ENCODE measurements around the gene TRABD2B.

TRABD2B gene

GRCh38 chr1:47903723-47904122, 93.5 kb downstream of the TRABD2B start:
- no peak for DNase-seq

- no peak for DNase-seq
Measured at GRCh38 chr1:47901001-47901575, 96.1 kb downstream of the TRABD2B start.

DNA sequence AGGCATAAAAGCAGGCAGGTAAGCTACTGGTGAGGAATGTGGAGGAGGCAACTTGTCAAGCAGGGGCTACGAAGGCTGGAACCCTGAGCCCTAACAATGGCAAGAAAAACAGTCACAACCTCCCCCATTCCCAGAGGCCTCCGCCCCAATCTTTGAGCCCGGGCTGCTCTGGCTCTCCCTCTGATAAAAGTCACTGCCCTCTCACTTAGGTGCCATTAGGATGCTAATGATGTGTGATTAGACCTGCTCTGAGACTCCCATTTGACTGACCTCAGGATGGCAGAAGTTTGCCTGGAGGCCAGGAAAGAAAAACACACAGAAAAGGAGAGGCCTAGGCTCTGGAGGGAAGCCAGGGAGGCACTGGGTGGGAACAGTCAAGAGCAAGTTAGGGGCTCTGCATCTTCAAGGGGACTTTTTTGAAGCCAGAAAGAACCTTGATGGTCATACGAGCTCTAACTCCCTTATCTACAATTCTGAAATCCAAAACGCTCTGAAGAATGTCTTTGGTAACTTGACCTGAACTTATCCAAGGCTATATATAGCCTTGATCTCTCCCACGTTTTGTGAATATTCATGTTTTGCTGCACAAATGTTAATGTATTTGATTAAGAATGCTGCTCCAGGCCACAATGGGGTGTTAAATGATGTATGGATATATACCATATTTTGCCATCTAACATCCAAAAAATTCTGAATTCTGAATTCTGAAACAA, 98.9 kb downstream of the TRABD2B start:
- no peak for DNase-seq

DNA sequence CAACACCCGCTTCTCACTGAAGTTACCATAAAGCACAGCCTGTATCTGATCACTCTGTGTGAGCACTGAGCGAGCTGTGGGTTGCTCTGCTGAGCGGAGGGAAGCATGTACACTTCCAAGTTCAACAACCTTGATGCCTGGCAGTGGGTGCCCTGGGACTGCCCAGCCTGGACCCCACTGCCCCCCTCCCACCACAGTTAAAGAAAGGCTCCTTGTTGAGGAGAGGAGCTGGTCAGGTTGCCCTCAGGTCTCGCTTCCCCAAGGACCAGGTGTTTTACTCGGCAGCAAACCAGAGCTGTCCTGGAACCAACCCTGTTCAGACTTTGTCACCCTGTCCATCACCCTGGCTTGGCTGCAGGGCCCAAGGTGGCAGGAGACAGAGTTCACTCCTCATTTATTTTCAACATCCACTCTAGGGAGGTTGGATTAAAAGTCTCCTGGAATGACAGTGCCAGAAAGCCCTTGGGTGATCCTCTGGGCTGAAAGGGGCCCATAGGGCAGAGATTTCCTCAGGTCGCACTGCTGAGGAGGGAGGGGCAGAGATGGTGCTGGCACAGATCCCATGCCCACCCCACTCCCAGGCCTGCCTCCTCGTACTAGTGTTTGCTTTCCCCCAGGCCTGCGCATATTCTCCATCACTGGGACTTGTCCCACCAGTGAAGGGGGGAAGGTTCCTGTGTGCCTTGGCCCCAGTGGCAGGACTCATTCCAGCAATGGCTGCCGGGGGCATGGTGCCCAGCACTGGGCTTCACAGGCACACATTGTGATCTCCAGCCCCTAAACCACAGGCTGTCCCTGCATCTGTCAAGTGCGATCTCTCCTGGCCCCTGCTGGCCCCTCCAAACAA, 101.7 kb downstream of the TRABD2B start:
- DNase-seq: no peak

DNA sequence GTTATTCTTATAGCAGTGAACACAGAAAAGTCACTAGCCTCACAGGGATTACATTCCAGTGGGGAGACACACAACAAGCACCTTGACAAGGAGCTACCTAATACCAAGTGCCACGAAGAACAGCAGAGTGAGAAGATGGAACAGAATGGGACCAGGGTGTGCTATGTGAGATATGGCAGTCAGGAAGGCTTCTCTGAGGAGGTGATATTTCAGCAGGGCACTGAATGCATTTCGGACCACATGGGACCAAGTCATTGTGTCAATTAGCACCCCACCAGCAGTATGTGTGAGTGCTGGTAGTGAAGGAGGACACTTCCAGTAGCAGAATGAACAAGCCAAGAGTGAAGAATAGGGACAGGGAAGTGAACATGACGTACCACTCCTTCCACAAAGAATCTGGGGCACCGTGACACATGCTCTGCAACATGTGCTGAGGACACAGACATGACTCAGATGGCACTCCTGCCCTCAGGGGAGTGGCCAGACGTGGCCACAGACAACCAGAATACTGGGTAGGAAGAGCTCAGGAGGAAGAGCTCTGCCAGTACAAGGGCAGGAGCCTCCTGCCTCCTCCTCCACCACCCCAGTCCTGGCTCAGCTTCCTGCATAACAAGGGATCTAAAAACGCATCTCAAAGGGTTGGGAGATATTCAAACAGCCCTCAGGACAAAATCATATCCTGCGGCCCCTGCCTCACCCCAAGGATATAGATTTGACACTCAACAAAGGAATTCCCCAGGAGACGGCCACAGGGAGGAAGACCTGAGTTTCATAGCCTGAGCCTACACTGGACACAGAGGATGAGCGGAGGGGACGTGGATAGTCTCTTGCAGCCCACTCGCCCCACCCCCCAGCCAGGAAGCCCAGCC, 102.5 kb downstream of the TRABD2B start:
- no peak for DNase-seq

- DNase-seq: no peak
Measured at GRCh38 chr1:47893412-47893811, 103.8 kb downstream of the TRABD2B start.

DNA sequence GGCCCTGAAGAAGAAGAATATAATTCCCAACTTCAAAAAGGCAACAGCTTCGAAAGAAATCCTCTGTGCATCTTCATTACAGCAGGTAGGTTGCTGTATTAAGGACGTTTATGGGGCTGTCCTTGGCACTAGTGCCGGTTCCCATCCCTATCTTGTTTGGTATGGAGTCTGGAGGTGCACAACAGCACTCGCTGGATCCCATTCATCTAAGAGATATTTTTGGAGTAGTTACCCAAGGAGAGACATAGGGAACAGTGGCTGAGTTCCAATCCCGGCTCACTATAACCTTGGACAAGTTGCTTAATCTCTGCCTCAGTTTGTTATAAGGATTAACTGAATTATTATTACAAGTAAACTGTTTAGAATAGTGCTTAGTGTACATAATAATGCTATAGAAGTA, 106.4 kb downstream of the TRABD2B start:
- no peak for DNase-seq

DNA sequence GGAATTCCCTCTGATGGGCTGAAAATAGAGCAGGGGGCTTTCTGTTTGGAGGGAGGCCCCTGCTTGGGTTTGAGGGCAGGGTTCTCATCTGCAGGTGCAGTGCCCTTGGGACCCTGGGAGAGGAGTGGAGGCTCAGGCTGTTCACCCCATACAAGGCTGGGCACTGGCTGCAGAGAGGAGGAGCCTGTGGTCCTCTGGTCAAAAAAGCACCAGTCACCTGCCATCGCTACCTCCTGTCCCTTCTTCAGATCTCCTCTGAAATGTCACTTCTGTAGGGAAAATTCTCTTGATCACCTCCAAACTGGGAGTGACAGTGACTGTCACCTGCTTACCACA, 108.9 kb downstream of the TRABD2B start:
- DNase-seq: no peak

- no peak for DNase-seq
Measured at GRCh38 chr1:47887475-47888293, 109.5 kb downstream of the TRABD2B start.

GRCh38 chr1:47887060-47887459, 110.1 kb downstream of the TRABD2B start:
- no peak for DNase-seq

DNA sequence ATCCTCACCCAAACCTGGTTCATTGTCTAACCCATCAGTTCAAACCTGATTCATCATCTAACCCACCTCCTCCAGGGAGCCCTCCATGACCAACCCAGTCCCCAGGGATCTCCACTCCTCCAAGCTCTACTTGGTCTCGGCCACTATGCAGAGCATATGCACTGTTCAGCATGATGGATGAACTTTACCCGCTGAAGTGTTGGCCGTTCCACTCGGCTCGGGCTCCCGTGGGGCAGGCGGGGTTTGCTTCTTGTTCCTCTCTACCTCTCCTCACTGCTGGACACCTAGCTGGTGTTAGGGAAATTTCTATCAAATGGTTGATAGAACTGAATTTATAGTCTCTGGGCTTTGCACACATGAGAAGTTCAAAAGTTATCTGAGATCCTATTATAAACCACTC, 111.0 kb downstream of the TRABD2B start:
- no peak for DNase-seq

DNA sequence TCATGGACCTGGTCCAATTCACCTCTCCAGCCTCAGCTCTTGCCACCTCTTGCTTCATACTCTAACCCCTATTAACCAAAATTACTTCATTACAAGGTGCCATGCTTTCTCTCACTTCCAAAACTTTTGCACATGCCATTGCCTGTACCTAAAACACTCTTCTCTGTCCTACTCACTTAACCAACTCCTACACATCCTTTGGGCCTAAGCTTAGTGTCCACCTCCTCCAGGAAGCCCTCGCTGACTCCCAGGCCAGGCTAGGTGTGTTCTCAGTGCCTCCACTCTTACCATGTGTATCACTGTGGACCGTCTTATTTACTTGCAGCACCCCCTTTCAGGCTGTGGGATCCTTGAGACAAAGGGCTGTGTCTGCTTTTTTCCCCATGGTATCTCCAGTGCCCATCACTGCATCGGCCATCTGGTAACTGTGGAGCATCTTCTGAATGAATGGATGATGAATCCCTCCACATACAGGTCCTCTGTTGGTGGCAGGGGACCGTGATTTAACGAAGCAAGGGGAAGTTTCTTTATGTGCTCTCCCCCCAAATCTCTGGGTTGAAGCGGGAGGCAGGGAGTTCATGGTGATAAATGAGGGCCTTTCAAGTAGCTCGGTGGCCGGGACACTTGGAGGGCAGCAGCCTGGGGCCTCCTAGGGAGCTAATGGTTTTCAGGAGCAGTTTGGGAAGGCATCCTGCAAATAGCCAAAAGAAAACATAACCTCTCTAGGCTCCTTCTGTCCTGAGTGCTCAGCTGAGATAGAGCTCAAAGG, 111.9 kb downstream of the TRABD2B start:
- no peak for DNase-seq

DNA sequence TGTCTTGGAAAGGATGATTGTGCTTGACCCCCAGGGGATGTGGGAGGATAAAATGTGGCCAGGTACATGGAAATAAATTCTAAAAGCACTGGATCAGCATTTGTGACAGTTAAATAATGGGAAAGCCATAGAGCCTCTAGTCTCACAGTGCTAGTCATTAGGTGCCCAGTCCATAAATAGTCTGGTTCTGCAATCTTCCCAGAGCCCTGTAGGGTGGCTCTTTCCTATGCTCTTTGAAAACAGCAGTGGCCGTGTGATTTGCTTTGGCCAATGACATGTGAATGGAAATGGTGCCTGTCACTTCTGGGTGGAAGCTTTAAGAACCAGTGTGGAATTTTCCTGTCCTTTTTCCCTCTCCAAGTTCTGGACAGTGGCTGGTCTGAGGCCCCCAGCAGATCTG, 113.2 kb downstream of the TRABD2B start:
- DNase-seq: no peak

DNA sequence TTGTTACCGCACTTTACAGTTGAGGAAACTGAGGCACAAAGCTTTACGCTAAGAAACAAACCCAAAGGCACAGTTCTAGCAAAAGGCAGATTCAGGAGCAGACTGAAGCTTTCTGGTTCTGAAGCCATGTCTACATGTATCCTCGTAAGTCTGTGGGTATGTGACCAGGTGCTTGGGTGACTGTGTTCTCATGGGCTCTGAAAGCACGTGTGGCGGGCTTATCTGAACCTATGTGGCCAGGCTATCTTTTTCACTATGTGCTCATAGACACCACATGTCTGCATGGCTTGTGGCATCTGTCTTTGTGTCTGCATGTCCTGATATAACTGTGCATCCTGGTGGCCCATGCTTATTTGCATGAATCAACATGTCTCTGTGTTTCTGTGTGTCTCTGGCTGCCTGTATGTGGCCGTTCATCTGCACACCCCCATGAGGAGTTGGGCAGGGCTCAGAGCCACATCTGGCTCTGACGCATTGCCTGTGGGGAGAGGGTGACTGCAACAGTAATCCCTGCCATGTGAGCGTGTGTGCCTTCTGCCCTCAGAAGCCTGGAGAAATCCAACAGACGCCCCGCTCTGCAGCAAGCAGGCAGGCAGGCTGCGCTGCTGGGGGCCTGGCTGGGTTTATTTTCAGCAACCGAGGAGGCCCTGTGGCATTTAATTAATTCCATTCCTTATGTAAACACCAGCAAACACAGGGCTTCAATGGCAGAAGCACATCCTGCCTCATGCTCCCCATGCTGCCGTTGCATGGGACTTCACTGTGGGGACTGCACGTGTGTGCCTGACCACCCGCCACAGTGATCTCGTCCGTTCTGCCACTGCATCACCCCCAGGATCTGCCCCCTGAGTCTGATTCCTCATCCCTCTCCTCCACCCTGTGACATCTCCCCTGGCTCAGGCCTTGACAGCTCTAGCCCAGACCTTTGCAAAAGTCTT, 115.4 kb downstream of the TRABD2B start:
- no peak for DNase-seq

DNA sequence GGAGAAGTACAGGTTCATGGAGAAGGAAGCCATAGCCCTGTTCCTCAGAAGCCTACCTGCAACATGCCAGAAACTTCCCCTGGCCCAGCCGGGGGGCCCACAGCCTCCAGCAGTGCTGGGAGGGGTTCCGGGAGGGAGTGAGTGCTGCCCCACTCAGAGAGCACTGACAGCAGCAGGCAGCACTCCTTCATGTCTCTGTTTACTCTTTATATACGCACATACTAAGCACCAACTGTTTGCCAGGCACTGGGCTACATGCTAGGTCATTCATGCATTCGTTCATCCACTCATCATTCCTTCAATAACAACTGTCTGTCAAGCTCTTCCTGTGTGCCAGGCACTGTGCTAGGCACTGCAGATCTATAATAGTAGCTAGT, 120.6 kb downstream of the TRABD2B start:
- DNase-seq: no peak

DNA sequence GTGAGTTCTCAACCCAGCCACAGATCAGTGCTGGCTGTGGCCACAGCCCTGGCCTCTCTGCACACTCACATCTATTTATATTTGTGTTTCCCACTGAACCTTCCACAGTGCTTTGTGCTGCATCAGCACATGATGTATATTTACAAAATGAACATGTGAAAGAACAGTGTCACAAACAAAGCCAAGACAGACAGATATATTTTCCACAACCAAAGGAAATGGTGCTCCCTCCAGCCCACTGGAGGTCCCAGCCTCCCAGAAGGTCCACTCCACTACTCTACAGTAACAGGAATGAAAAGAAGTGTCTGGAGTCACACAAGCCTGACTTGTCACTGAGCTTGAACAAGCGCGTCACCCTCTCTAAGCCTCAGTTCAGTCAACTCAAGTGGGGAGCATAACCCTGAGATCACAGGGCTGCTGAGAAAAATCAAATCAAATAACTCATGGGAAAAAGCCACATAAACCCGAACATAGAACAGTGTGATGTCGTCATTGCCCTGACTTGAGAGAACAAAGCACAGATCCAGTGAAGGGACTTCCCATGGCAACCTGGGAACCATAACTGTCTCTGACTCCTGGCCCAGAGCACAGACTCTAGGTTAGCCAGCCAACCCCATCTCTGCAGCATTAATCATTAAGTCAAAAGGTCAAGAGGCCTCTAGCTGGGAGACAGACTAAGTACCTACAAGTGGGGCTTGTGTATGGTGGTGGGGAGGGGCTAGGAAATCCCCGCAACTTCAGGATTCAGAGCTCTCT, 121.2 kb downstream of the TRABD2B start:
- DNase-seq: no peak

DNA sequence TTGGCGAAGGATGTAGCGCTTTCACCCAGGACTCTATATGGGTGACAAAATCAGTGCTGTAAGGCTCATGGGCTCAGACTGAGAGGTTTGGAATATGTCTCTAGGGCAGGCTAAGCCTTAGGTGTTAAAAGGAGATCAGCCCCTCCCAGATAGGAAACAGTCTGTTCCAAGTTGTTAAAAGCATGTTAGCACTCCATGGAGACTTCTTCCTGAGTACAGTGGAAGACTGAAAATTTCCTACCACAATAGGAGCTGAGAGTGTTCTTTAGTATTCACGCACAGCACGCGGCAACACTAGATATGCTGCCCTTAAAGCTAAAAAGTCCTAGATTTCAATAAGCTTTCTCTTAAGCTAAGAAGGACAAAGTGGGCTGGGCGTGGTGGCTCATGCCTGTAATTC, 122.1 kb downstream of the TRABD2B start:
- DNase-seq: no peak

DNA sequence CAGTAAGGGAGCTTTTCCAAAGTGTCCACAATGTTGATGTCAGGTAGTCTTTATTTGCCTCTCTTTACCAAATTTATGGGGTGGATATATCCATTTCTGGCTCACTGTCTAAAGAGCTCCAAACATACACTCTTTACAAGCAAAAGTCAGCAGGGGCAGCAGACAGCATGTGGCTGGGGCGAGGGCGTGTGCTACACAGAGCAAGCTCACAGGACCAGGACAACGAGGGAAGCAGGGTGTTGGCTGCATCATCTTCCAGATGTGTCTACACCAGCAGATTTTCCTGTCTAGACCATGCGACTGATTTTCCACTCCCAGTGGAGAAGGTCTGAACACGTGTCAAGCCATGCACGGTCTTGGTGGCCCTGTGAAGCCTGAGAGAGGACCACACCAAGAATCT, 123.8 kb downstream of the TRABD2B start:
- DNase-seq: no peak

- no peak for DNase-seq
Measured at GRCh38 chr1:47872886-47873285, 124.3 kb downstream of the TRABD2B start.

Measured in activated CD8-positive, alpha-beta memory T cell treated with anti-CD3 and anti-CD28 coated beads, Interleukin-2, amount 50 U/mL, for 4 hours (primary cell).